HG03175 (cell line): ENCODE results near the gene GALNT13.
A peak's percentile ranks its signal among the peaks of the same experiment; 100 is the strongest.

Experiments
- ATAC-seq: cut with Tn5 transposase; IDR thresholded peaks from one replicate; pipeline ENCODE4 v1.9.1; 2021; ENCODE audit warnings: mild to moderate bottlenecking, moderate library complexity; ENCODE audit not compliant: unreplicated experiment

The GALNT13 gene

GRCh38 chr2:153940511-153940910 lies 68.8 kb downstream of the GALNT13 start:
- ATAC-seq: no peak

- ATAC-seq: no peak
These were observed 73.1 kb downstream of the GALNT13 start for GRCh38 chr2:153944800-153945199.

GRCh38 chr2:153946036-153946435 lies 74.3 kb downstream of the GALNT13 start:
- no peak for ATAC-seq

DNA sequence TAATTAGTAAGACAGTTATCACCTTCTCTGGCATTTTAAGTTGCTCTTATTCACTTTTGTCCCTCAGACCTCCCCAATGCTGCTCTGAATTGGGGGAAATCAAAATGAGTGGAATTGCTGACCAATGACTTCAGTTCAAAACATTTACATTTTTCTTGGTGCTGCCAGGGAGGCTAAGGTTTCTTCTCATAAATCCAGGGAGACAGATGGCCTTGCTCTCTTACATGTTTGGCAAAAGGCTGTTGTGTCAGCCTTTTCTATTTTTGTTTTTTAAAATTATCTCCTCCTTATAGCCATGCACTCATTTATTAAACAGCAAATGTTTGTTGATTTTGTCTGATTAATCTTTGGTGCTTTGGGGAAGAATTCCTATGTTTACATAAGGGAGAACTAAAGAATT lies 82.0 kb downstream of the GALNT13 start:
- no peak for ATAC-seq

GRCh38 chr2:153963256-153963655 lies 91.5 kb downstream of the GALNT13 start:
- ATAC-seq: no peak

DNA sequence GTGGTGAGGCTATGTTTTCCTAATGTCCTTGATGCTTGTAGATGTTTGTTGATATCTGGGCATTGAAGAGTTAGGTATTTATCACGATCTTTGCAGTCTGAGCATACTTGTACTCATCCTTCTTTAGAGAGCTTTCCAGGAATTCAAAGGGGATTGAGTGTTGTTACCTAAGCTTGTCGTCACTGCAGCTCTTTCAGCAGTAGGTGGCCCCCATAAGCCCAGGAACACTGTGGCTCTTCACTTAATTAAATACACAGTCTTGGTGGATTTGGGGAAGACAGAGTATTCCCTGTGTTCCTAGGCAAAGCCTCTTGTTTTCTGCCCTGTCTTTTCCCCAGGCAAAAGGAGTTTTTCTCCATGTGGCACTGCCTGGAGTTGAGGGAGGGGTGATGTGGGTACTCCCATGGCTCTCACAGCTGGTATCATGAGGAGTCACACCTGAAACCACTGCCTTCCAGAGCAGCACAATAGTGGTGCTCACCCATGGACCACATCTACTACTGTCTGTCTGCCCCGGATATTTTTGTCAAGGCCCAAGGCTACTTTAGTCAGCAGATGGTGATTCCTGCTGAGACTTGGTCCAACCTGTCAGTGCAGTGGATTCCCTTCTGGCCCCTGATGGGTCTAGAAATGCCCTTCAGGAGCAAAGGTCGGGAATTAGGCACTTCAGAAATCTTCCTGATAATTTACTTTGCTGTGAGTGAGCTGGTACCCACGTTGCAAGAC lies 95.7 kb downstream of the GALNT13 start:
- ATAC-seq: no peak

DNA sequence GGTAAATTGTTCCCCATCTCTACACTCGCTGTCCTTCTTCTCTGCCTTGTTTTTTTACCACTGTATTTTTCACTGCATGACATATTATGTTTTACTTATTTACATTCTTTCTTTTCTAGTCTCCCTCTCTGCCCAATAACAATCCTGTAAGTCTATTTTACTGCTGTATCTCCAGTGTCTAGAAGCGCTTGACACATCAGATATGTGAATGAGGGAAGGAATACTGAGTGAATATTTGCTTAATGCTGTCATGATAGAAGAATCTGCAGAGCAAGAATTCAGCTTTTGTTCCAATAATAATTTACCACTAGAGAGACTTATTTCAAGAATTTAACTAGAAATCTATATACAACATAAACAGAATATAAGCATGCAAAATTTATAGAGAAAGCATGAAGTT lies 99.5 kb downstream of the GALNT13 start:
- no peak for ATAC-seq

DNA sequence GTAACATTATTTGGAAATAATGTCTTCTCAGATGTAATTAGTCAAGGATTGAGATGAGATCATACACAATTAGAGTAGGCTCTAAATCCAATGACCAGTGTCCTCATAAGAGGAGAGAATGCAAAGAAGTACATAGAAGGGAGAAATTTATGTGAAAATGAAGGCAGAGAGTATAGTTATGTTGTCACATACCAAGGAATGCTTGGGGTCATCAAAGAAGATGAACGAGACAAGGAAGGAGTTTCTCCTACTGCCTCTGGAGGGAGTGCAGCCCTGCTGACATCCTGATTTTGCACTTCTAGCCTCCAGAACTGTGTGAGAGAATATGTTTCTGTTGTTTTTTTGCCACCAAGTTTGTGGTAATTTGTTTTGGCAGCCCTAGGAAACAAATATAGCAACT lies 100.1 kb downstream of the GALNT13 start:
- no peak for ATAC-seq

GRCh38 chr2:153972412-153972811 lies 100.7 kb downstream of the GALNT13 start:
- no peak for ATAC-seq

GRCh38 chr2:153986488-153987229 lies 114.9 kb downstream of the GALNT13 start:
- ATAC-seq: no peak

- no peak for ATAC-seq
These were observed 119.0 kb downstream of the GALNT13 start for GRCh38 chr2:153990771-153991170.

GRCh38 chr2:154013514-154013913 lies 141.8 kb downstream of the GALNT13 start:
- no peak for ATAC-seq

GRCh38 chr2:154015233-154015632 lies 143.5 kb downstream of the GALNT13 start:
- no peak for ATAC-seq

- no peak for ATAC-seq
These were observed 157.8 kb downstream of the GALNT13 start for GRCh38 chr2:154029504-154029903.

DNA sequence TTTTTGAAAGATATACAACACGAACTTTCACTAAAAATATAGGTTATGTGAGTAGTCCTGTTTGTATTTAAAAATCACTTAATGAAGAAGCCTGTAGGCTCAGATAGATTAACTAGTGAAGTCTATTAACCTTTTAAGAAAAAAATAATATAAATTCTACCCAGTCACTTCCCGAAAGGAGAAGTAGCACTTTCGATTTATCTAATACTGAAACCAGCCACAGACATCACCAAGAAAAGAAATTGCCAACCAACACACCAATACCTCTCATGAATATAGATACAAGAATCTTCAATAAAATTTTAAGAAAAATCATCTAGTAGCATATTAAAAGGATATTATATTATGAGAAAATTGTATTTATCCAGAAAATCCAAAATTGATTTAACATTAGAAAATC lies 160.5 kb downstream of the GALNT13 start:
- ATAC-seq: peak; percentile 59

DNA sequence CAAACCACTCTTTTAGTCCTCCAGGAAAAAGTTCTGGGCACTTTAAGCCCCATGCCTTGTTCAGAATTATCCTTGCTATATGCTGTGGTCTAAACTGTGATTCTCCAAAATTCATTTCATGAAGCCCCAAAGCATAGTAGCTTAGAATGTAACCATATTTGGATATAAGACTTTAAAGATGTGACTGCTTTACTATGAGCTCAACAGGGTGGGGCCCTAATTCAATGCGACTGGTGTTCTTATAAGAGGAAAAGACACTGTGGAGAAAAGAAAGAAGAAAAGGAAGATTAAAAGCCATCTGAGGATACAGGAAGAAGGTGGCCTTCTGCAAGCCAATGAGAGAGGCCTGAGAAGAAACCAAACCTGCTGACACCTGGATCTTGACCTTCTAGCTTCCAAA lies 174.8 kb downstream of the GALNT13 start:
- ATAC-seq: no peak

DNA sequence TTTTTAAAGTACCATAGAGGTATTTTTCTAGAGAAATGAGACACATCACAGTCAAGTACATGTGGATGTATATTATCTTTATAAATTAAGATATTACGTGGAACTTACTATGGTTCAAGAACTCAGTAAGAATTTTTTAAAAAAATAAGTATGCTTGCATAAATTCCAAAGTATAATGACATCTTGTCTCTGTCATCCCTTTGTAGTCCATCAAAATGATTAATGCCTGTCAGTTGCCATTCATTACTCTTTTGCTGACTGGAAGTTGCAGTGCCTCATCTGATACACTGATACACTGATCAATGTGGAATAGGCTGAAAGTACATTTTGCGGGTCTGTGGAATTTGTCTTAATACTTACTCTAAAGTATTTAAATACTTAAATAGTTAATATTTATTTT lies 177.2 kb downstream of the GALNT13 start:
- no peak for ATAC-seq

GRCh38 chr2:154049561-154049960 lies 177.8 kb downstream of the GALNT13 start:
- no peak for ATAC-seq

DNA sequence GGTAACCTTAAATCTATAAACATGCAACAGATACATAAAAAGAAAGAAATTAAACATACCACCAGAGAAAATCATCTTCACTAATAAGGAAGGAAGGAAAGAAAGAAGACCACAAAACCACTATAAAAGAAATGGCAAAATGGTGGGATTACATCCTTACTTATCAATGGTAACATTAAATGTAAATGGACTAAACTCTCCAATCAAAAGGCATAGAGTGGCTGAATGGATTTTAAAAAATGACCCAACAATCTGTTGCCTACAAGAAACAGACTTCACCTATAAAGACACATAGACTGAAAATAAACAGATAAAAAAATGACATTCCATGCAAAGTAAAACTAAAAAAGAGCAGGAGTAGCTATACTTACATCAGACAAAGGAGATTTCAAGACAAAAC lies 195.4 kb downstream of the GALNT13 start:
- no peak for ATAC-seq

DNA sequence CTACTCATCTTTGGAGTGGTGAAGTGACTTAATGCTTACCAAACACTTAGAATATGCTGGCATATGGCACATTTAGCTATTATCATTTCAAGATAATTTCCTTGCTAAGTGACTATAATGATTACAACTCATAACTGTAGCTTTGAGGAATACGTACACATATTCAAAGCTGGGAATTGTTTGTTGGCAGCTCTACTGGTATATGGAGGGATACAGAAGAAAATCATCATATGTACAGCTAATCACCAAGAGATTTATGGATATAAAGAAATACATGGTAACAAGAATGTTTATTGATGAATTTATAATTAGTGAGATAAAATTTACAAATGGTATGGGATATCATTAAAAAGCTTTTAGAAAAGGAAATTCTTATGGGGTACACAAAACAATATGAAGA lies 207.2 kb downstream of the GALNT13 start:
- no peak for ATAC-seq

DNA sequence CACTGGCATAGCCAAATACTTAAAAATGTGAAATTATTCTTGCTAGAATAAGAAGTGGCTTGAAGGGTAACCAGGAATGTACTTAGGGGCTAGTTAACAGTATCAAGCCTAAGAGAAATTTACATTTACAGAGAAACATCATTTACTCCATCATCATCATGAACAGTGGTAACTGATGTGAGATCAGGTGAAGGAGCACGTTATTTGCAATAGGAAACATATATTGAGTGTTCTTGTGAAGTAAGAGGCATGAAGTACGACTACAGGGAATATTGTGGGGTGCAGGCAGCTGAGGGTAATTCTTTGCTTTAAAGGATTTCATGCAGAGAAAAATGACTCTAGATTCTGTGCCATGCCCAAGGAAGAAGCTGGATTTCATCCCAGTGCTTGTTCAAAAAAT lies 220.8 kb downstream of the GALNT13 start:
- no peak for ATAC-seq

- no peak for ATAC-seq
These were observed 222.1 kb downstream of the GALNT13 start for GRCh38 chr2:154093856-154094255.
